ENCODE measurements around the gene PNN. TPM values are rescaled to one million over a fixed set of nuclear protein-coding genes. Genes with fewer than 3 reads are reported as not detected.
"Not testable (repeated sequence)": the region's sequence is repeated elsewhere in the genome, so short reads cannot be mapped to it uniquely, and the experiment has no call there.

Gene PNN
- total RNA-seq, 5 donors from 2014 or later (not counting 1 experiment from before 2014, with no cell fraction given), result 80.2 to 136 (median 94.4) TPM

GRCh38 chr14:39229601-39230110, 54.6 kb downstream of the PNN start:
- WGBS (ENCODE audit: insufficient coverage), result 83% methylated on average over 3 of the region's 3 CpGs
- H3K9me3 ChIP-seq, result no peaks in the 10 kb centered on the region
- H3K4me1 ChIP-seq (ENCODE audit: control insufficient read depth in 1 of 2, extremely low read depth in 1 of 2, insufficient read depth in 2 of 2, low read length in 2 of 2), result peaks cover 6 to 38% of the 10 kb centered on the region in 2 experiments
- H3K36me3 ChIP-seq (ENCODE audit: control insufficient read depth in 2 of 2, extremely low read depth in 1 of 2, insufficient read depth in 1 of 2, low read length in 1 of 2), result no peaks in the 10 kb centered on the region
- Mint-ChIP-seq H3K27ac (peak overlapping the region; percentile 94 to 96), H3K4me3 (no peak overlapping the region), H3K27me3 (no peaks in the 10 kb centered on the region), H3K4me1 (peaks cover 30 to 46% (median 35%) of the 10 kb centered on the region in 3 donors), H3K9me3 (no peaks in the 10 kb centered on the region), H3K36me3 (no peaks in the 10 kb centered on the region)
- no peaks in the 10 kb centered on the region for H3K27me3 ChIP-seq (replicated peaks in 1 of 2; ENCODE audit: control insufficient read depth in 2 of 2, extremely low read depth in 1 of 2, insufficient read depth in 2 of 2, low read length in 1 of 2)
- ATAC-seq (replicated peaks in 1 of 4) (peak; percentile 6 to 28 (median 16)), DNase-seq (peak in 1 of 35 experiments; percentile 24)
- ChIA-PET POLR2A (interaction anchor here in 1 of 2 donors (0.6 to 0.7 kb wide), 3 partner anchors 46 to 127 kb away, joined by 3 to 10 read pairs (median 7); partner anchors contain the start of gene SEC23A), CTCF (interaction anchor here in 1 of 2 donors (0.6 to 1.3 kb wide), 4 partner anchors 18 to 122 kb away, joined by 3 to 6 read pairs (median 4); no protein-coding TSS in a partner anchor)
- peak overlapping the region; percentile 83 for H3K27ac ChIP-seq (ENCODE audit: low read length)
- H3K4me3 ChIP-seq (ENCODE audit: control insufficient read depth in 1 of 2, extremely low read depth in 1 of 2, low read length in 1 of 2), result no peak overlapping the region

GRCh38 chr14:39230416-39231035, 55.5 kb downstream of the PNN start:
- Mint-ChIP-seq H3K4me3 (no peak overlapping the region), H3K9me3 (no peaks in the 10 kb centered on the region), H3K27ac (peak overlapping the region; percentile 65 to 78), H3K36me3 (no peaks in the 10 kb centered on the region), H3K4me1 (peaks cover 30 to 46% (median 35%) of the 10 kb centered on the region in 3 donors), H3K27me3 (no peaks in the 10 kb centered on the region)
- POLR2A ChIA-PET, result interaction anchor here (0.5 to 0.7 kb wide), 2 partner anchors 43 to 201 kb away, joined by 3 to 5 read pairs; no protein-coding TSS in a partner anchor
- Histone ChIP-seq H3K4me1 (ENCODE audit: control insufficient read depth in 1 of 2, extremely low read depth in 1 of 2, insufficient read depth in 2 of 2, low read length in 2 of 2) (peaks cover 6 to 38% of the 10 kb centered on the region in 2 experiments), H3K27me3 (replicated peaks in 1 of 2; ENCODE audit: control insufficient read depth in 2 of 2, extremely low read depth in 1 of 2, insufficient read depth in 2 of 2, low read length in 1 of 2) (no peaks in the 10 kb centered on the region), H3K36me3 (ENCODE audit: control insufficient read depth in 2 of 2, extremely low read depth in 1 of 2, insufficient read depth in 1 of 2, low read length in 1 of 2) (no peaks in the 10 kb centered on the region), H3K9me3 (no peaks in the 10 kb centered on the region), H3K27ac (ENCODE audit: low read length) (peak overlapping the region; percentile 83), H3K4me3 (ENCODE audit: control insufficient read depth in 1 of 2, extremely low read depth in 1 of 2, low read length in 1 of 2) (no peak overlapping the region)
- 80% methylated on average over 1 of the region's 5 CpGs for WGBS (ENCODE audit: insufficient coverage)
- DNase-seq (no peak), ATAC-seq (replicated peaks in 1 of 4) (no peak)
- CTCF ChIA-PET, result interaction anchor here (0.6 to 1.7 kb wide), 2 partner anchors 64 to 196 kb away, joined by 3 to 10 read pairs; no protein-coding TSS in a partner anchor

- POLR2A ChIA-PET, result interaction anchor here in 1 of 2 donors (0.6 kb wide), 3 partner anchors 13 to 62 kb away, joined by 3 read pairs; partner anchors contain the start of gene TRAPPC6B
- H3K36me3 ChIP-seq (ENCODE audit: control insufficient read depth in 2 of 2, extremely low read depth in 1 of 2, insufficient read depth in 1 of 2, low read length in 1 of 2); H3K27me3 ChIP-seq (replicated peaks in 1 of 2; ENCODE audit: control insufficient read depth in 2 of 2, extremely low read depth in 1 of 2, insufficient read depth in 2 of 2, low read length in 1 of 2); H3K9me3 Mint-ChIP-seq; H3K27me3 Mint-ChIP-seq; H3K4me3 ChIP-seq (ENCODE audit: control insufficient read depth in 1 of 2, extremely low read depth in 1 of 2, low read length in 1 of 2); H3K36me3 Mint-ChIP-seq; H3K9me3 ChIP-seq; H3K4me3 Mint-ChIP-seq: not testable (repeated sequence)
- H3K27ac Mint-ChIP-seq, result peak overlapping the region; percentile 23 to 53
- DNase-seq (peak in 17 of 35 experiments; percentile 2 to 69 (median 16)), ATAC-seq (replicated peaks in 1 of 4) (peak in 3 of 4 experiments; percentile 30 to 52 (median 33))
- CTCF ChIA-PET, result interaction anchor here in 1 of 2 donors (0.6 to 1.7 kb wide), 2 partner anchors 25 to 195 kb away, joined by 3 to 10 read pairs; no protein-coding TSS in a partner anchor
- H3K4me1 ChIP-seq (ENCODE audit: control insufficient read depth in 1 of 2, extremely low read depth in 1 of 2, insufficient read depth in 2 of 2, low read length in 2 of 2), result peaks cover 6 to 38% of the 10 kb centered on the region in 2 experiments
- peaks cover 30 to 48% (median 35%) of the 10 kb centered on the region in 3 donors for H3K4me1 Mint-ChIP-seq
- peak overlapping the region; percentile 32 for H3K27ac ChIP-seq (ENCODE audit: low read length)
- 96% methylated on average over 3 of the region's 11 CpGs for WGBS (ENCODE audit: insufficient coverage)
These were observed 56.9 kb downstream of the PNN start for GRCh38 chr14:39231751-39232553.

Other genes starting within 250 kb of the PNN start
- gene SEC23A, start 72.0 kb upstream of the PNN start, total RNA-seq, result 10 to 100 TPM; 42.5 to 58.2 (median 49.3) TPM
- gene GEMIN2, start 60.9 kb upstream of the PNN start, total RNA-seq, result 10 to 100 TPM; 12.4 to 17.1 (median 13.9) TPM
- 10 to 100 TPM; 14.9 to 34.3 (median 30.1) TPM for gene TRAPPC6B, start 4.9 kb upstream of the PNN start, total RNA-seq
- 10 to 100 TPM; 24.8 to 28.3 (median 25.5) TPM for gene MIA2, start 58.7 kb downstream of the PNN start, total RNA-seq

Data from T-cell (primary cell).